GM19025 (cell line): Measurements from ENCODE around the gene TTC9.

Experiments
- ATAC-seq: cut with Tn5 transposase; IDR thresholded peaks from one replicate; pipeline ENCODE4 v1.9.1; 2021; ENCODE audit warnings: mild to moderate bottlenecking, low read depth, moderate library complexity; ENCODE audit not compliant: unreplicated experiment

The TTC9 gene

DNA sequence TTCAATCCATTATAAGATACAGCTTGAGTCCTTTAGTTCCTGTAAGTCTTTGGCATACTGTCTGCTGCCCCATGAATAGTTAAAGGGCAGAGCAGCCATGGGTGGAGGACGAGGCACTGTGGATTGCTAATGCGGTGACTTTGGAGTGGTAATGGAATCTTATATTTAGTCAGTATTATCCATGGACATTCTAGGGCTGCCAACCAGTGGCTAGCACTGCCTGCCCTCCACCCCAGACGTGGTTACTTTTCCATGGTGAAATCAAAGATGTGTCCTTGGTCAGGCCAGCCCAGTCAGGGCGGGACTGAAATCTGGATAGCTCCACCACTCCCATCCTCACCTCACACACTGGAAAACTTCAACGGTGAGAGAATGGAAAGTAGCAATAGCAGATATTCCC, 2.3 kb downstream of the TTC9 start:
- ATAC-seq, result no peak

DNA sequence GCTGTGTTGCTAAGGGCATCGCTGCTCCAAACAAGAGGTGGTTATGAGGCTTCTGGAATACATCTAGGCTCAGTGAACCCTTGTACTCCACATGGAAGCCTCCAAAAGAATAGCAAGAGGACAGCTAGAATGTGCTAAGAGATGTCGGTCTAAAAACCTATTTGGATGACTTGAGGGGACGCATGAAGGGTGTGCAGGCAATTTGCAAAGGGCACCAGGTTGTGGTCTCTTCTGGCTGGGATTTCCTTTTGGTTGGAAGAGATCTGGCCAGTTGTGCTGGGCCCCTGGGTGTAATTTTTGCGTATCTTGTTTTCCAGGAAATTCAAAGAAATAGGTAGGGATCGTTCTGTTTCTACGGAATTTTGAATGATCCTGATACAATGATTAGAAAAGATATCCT, 4.2 kb downstream of the TTC9 start:
- ATAC-seq, result no peak

DNA sequence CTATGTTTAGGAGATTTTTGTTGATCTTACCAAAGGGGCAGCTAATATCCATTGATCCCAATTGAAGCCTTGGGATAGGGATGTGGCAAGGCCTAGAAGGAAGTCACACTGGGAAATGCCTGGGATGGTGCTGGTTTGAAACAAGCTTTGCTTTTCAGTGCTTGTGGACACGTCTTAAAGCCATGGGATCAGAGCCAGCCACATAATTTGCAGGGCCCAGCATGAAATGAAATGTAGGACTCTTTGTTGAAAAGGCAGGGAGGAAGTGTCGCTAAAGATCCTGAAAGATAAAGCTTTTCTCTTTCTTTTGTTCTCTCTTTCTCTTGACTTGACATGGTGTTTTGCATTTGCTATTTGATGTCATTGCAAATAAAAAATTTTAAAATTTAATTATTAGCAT, 5.0 kb downstream of the TTC9 start:
- no peak for ATAC-seq

DNA sequence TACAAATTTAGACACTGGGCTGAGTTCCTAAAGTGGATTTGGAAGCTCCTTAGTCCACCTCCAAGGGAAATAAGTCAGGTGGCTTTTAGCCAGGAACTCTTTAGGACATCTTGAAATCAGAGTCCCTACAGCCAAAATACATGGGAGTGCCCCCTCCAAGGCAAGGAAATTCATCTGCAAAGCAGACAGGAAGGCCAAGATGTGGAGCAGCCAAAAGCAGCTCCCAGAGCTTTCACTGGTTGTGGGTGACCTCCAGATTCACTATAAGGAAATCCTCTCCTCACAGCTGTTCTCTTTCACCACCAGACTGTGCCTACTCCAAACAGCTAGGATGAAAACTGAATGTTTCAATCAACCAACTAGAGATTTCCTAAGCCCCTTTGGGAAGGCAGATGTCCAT, 6.6 kb downstream of the TTC9 start:
- ATAC-seq, result no peak

DNA sequence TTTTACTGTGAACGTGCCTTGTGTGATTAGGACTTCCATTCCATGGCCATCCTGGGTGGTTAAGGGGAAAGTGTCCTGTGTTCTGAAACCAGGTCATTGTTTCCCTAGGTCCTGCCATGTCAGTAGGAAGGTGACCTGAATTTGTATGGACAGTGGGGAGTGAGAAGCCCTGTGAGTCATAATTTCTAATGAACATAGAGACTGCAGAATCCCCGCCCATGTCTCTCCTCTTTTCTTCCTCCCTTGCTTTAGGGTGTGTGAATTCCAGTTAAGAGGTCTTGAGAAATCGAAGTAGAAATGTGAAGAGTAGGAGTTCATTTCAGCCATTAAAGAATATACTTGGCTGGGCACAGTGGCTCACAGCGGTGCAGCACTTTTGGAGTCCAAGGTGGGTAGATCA, 8.1 kb downstream of the TTC9 start:
- no peak for ATAC-seq

DNA sequence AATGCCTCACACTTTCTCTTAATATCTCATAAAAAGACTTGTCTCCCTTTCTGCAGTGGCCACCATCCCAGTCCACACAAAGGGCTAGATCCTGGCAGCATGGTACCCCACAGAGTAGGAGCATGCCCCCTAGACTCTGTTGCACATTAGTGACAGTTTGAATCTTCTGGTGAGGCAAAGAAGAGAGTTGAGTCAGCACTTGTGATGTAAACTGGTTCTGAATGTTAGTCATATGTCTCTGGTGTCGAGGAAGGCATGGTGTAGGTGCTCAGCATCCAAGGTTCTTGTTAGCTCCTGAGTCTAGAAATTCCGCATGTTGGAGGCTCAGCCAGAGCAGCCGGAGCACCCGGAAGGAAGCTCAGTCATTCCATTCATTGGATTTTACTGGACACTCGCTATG, 9.8 kb downstream of the TTC9 start:
- ATAC-seq, result no peak

DNA sequence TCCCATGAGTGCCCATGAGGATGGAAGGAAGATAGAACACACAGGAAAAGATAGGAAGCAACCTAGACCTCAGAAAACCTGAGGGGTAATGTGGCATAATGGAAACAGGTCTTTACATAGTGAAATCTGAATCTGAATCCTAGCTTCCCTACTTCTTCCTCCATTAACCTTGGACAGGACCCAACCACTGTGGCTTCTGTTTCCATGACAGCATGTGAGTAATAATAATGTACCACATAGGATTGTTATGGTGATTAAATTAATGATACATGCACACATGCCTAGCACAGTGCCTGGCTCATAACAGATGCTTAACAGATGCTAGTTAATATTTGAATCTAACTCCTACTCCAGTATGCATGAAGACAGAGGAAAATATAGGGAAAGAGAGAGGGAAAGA, 11.2 kb downstream of the TTC9 start:
- no peak for ATAC-seq

DNA sequence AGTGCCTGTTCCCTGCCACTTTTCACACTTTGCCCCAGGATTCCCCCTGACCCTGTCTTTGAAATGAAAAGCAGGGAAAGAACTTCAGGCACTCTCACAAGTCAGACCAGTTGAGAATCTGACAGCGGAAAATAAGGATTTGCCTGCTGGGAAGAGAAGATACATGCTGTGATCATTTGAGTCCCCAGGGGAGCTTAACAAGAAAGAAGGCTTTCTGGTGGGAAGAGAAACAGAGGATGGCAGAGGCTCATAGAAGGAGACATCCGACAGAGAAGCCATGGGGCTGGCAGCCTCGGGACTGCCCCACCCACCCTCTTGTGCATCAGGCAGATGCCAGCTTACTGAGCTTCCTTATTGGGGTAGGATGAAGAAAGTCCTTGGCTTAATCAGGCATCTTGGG, 11.9 kb downstream of the TTC9 start:
- ATAC-seq, result no peak

DNA sequence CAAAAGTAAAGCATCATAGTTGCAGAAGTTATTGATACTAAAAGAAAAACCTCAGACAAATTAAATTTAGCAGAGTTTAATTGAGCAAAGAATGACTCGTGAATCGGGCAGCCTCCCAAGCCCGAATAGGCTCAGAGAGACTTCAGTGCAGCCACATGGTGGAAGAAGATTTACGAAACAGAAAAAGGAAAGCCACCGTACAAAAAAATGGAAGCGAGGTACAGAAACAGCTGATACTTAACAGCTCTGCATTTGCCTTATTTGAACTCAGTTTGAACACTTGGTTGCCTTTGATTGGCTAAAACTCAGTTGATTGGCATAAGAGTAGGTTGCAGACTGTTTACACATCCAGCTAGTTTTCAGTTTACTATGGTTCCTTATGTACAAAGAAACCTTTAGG, 12.9 kb downstream of the TTC9 start:
- ATAC-seq, result peak; percentile 18

DNA sequence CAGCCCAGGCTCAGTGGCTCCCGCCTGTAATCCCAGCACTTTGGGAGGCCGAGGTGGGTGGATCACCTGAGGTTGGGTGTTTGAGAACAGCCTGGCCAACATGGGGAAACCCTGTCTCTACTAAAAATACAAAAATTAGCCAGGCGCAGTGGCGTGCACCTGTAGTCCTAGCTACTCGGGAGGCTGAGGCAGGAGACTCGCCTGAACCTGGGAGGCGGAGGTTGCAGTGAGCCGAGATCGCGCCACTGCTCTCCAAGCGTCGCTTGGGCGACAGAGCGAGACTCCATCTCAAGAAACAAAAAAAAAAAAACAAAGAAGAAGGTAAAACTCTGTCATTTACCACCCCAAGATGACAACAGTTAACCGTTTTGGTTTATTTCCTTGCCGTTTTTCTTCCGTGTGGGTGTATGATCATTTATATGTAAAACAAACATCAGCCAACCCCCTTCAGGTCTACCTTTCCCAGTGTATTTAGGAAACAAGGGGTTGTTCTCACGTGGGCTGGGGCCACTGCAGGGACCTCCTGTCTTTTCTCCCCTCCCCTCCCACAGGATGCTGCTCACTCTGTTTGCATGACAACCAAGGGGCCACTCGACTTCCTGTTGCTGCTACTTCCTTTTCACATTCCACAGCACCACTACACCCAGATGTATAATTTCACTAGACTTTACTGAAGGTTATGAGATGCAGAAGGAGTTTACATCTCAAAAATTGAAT, 13.6 kb downstream of the TTC9 start:
- peak; percentile 61 for ATAC-seq

DNA sequence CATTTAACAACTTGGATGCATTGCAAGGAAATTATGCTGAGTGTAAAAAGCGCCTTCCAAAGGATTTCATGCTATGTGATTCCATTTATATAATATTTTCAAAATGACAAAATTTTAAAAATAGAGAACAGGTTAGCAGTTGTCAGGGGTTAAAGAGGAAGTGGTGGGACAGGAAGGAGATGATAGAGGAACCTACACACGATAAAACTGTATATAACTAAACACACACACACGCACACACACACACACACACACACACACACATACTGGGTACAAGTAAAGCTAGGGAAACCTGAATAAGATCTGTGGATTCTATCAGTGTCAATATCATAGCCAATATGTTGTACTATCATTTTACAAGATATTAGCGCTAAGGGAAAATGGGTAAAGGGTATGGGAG, 17.2 kb downstream of the TTC9 start:
- ATAC-seq, result no peak

DNA sequence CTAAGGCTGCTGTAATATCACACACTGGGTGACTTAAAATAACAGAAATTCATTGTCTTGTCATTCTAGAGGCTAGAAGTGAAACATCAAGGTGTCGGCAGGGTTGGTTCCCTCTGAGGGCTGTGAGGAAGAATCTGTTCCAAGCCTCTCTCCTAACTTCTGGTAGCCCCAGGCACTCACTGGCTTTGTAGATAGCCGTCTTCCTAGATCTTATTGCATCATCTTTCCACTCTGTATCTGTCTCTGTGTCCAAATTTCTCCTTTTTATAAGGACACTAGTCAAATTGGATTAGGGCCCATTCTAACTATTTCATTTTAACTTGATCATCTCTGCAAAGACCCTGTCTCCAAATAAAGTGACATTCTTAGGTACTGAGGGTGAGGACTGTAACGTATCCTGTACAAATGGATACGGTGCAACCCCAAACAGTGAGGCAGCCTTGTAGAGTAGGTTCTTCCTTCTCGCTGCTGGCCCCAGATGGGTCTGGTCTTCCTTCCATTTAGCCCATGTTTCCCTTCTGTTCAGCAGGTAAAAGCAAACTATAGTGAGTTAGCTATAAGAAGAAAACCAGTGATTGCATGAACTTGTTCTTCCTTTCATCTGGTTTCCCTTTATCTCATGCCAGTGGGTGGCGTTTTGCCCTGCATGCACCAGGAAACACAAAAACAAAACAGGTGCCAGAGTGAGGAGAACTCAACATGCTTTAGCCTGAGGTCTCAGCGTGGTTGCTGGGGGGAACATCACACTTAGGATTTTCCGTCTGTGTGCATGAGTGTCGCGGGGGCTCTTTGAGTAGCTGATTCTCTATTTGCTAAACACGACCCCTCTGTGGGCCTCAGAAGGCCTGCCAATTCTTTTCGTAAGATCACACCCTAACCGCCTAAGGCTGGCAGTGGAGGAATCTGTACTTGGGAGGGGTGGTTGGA, 19.5 kb downstream of the TTC9 start:
- no peak for ATAC-seq

DNA sequence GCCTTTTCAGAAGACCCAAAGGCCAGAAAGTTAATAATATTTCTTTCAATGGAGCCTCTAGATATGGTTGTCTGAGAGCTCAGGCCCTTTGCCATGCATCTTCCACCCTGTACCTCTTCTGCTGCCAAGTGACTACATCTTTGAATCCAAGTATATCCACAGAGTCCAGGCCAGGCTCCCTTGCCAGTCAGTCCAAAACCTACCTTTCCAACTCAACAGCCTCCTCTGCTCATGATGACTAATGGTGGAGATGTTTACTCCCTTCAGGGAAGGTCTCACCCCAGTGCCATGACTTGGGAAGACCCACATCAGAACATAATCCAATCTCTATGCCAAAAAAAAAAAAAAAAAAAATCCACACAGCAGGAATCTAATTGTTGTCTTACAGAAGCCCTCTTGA, 20.4 kb downstream of the TTC9 start:
- no peak for ATAC-seq

DNA sequence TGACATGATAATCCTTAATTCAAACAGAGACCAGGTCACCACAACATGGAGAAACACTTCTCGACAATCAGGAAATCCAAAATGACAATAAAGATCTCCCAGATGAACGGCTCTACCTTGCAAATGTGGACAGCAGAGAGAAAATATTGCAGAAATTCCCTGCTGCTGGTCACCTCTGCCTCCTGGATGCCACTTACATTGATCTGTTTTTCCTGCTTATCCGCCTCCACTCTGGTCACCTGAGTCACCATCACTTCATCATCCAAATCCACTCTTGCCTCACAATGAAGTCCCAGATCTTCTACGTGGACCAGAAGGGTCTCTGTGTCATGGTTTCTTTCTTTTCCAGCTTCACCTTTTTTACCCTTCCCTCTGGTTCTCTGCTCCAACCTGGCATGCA, 21.1 kb downstream of the TTC9 start:
- no peak for ATAC-seq

DNA sequence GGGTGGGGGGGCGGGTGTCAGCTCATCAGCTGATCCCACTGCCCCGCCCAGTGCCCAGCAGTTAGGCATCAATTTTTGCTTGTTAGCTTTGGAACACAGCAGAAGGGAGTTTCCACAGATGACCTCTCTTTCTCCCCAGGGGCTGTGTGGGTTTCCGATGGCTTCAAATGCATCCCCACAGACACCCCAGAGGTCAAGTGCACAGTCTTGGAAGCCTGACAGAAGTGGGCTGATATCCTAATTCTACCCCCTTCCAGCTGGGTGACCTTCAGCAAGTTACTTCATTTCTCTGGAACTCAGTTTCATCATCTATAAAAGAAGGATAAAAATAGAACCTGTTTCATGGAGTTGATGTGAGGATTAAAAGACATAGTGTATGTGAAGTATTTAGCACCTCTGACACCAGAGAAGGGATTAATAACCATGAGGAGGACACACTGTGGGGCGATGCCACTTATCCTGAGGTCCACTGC, 22.0 kb downstream of the TTC9 start:
- peak; percentile 52 for ATAC-seq

DNA sequence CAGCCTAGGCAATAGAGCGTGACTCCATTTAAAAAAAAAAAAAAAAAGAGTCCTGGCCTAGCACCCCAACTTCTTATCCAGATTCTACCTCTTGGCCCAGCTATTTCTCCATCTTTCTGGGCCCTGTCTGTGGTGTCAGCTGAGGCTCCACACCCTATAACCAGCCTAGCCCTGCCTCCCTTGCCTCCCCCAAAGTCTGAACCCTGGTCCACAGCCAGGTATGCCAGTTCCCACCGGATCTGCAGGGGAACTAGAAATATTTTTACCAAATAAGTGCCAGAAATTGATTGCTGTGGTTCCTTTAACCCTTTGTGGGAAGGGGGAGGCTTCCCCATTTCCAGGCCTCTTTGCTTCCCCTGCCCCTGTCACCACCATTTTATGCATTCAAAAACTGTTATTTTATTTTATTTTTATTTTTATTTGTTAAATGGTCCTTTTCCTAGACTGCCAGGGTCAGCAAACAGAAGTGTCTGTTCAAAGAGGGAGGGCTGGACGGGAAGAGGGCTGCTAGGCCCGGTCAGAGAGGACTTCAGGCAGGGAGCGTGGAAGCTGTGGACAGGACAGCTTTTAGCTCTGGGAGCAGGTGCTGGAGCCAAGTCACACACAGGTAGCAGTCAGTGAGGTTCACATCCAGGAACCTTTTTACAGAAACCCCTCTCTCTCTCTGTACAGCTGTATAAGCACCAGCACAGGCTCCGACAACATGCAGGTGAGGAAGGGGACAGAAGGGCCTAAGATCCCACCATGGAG, 23.2 kb downstream of the TTC9 start:
- no peak for ATAC-seq

DNA sequence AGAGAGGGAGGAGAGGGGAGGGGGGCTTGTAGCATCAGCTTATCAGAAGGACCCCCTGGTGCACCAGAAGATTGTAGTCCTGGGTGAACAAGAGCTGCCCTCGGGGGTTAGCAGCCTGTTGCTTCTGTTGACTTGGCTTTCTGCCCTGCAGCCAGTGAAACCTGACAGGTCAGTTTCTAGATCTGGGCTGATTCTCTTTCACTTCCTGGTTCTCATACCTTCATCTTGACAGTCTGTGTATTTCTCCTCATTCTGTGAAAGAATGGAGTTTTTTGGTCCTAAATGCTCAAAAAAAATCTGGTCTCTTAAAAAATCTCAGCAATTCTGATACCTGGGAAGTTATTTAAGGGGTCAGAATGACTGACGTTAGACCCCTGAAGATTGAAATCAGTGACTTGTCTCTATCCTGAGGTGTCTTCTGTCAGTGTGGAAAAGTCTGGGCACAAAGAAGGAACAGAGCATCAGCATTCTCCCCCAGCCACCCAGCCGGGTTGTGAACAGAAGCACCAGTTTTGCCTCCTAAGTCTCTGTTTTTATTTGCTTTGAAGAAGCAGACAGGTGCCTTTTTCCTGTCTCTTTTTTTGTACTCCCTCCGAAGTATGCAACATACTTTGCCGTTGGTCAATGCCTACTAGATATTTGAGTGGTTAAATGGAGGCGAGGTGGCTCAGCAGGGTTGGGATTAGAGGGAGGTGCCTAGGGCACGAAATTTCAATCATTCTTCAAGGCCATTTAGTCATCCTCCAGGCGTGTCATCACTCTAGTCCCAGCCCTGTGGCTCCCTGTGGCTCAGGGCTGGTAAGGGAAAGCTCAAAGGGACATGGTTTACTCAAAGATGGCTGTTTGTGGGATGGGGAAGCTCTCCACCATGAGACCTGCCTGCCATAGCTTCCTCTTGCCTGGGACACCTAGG, 24.0 kb downstream of the TTC9 start:
- ATAC-seq, result peak; percentile 41

DNA sequence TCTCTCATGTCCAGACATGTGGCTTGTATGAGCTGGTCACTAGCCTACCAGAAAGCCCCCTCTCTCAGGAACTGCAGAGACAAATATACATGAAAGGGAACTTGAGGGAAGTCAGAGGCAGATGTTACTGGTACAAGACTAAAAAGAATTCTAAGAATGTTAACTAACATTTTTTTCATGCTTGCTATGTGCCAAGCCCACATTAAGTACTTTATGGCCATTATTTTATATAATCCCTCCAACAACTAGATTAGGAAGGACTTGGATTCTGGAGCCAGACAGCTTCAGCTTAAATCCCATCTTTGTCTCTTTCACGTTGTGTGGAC, 24.6 kb downstream of the TTC9 start:
- ATAC-seq, result no peak

DNA sequence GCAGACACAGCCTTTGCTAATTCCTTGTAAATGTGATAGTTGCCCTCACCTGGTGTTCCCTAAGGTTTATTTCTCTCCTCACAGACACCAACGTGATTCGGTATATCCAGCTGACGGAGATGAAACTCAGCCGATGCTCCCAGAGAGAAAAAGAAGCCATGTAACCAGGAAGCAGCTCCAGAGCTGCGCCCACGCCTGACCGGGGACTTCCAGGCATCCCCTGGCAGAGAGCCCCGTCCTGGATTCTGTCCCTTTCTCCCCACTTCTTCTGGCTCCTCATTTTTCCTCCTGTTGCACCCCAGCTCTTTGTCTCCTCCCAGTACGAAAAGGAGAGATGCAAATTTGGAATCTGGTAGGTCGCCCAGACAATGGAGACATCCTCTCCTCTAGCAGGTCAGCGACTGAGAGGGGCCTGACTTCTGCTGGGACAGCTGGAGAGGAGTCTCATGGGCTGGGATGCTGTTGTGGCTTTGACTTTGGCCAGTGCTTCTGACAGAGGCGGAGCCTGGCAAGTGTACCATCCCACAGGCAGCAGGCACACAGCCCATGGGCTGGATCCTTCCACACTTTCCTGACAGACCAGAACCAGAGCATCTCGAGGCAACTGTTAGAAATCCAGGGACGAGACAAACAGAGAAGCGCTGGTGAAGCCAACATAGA, 29.4 kb downstream of the TTC9 start:
- ATAC-seq, result no peak
